ENCODE data around the gene DLGAP4.

Gene DLGAP4

GRCh38 chr20:36305602-36306551, at the start of gene DLGAP4:
Gene DLGAP4 (plus strand): TSS chr20:36306339. CDS start chr20:36431718, 125,379 bp downstream.
- no peak for DNase-seq (ENCODE audit: low read depth in 2 of 2)

GRCh38 chr20:36259177-36260061, 46.7 kb upstream of the DLGAP4 start:
- DNase-seq (ENCODE audit: low read depth in 2 of 2): no peak

- no peak for DNase-seq (ENCODE audit: low read depth in 2 of 2)
Measured at GRCh38 chr20:36260316-36260715, 45.8 kb upstream of the DLGAP4 start.

- no peak for DNase-seq (ENCODE audit: low read depth in 2 of 2)
Measured at GRCh38 chr20:36261389-36262105, 44.6 kb upstream of the DLGAP4 start.

- no peak for DNase-seq (ENCODE audit: low read depth in 2 of 2)
Measured at GRCh38 chr20:36262440-36262839, 43.7 kb upstream of the DLGAP4 start.

GRCh38 chr20:36264426-36265246, 41.5 kb upstream of the DLGAP4 start:
- DNase-seq (ENCODE audit: low read depth in 2 of 2): no peak

GRCh38 chr20:36266189-36266588, 40.0 kb upstream of the DLGAP4 start:
- DNase-seq (ENCODE audit: low read depth in 2 of 2): no peak

GRCh38 chr20:36267605-36268381, 38.3 kb upstream of the DLGAP4 start:
- no peak for DNase-seq (ENCODE audit: low read depth in 2 of 2)

- DNase-seq (ENCODE audit: low read depth in 2 of 2): no peak
Measured at GRCh38 chr20:36268440-36269342, 37.4 kb upstream of the DLGAP4 start.

GRCh38 chr20:36269507-36269906, 36.6 kb upstream of the DLGAP4 start:
- no peak for DNase-seq (ENCODE audit: low read depth in 2 of 2)

- no peak for DNase-seq (ENCODE audit: low read depth in 2 of 2)
Measured at GRCh38 chr20:36270744-36271638, 35.1 kb upstream of the DLGAP4 start.

GRCh38 chr20:36271639-36272546, 34.2 kb upstream of the DLGAP4 start:
- no peak for DNase-seq (ENCODE audit: low read depth in 2 of 2)

GRCh38 chr20:36272547-36273220, 33.5 kb upstream of the DLGAP4 start:
- no peak for DNase-seq (ENCODE audit: low read depth in 2 of 2)

GRCh38 chr20:36273414-36274180, 32.5 kb upstream of the DLGAP4 start:
- no peak for DNase-seq (ENCODE audit: low read depth in 2 of 2)

- DNase-seq (ENCODE audit: low read depth in 2 of 2): no peak
Measured at GRCh38 chr20:36274181-36274841, 31.8 kb upstream of the DLGAP4 start.

Measured in stimulated activated CD4-positive, alpha-beta T cell treated with anti-CD3 and anti-CD28 coated beads, Interleukin-4, amount 100 ng/mL, for 48 hours (primary cell).